ENCODE data around the gene FCRL4.
"Not testable (repeated sequence)": the region's sequence is repeated elsewhere in the genome, so short reads cannot be mapped to it uniquely, and the experiment has no call there.

The FCRL4 gene

DNA sequence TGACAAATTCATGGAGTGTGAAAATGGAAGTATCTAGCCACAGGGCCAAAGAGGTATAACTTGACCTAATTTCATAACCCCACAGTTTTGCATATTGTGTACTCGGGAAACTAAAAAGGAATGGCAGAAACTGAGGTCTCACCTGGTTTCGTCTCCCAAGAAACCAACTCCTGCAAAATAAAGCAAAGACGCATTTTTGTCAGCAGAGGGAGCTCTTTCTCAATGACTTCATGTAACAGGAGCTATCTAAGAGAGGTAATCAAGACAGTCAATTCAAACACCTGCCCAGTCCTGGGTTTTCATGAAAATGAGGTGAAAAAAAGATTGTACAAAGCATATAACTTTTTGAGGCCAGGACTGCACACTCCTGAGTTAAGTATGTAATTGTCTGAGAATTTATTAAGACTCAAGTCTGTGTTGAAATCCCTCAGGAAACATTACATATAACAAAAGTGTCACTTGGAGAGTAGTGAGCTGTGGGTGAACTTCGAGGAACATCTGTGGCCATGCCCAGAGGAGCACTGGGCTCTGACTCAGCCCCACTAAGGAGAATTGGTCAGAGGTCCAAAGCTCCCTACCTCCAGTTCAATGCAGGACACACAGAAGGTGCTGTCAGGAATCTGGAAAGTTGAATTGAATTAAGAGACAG lies 17.6 kb downstream of the FCRL4 start:
- DNase-seq (ENCODE audit: insufficient read length, low spot score) (peak; percentile 9), FAIRE-seq (peak; percentile 11)
- TF ChIP-seq POLR2A (IDR thresholded peaks at IDR 0.05; ENCODE audit: low read depth, low read length), result no peak

DNA sequence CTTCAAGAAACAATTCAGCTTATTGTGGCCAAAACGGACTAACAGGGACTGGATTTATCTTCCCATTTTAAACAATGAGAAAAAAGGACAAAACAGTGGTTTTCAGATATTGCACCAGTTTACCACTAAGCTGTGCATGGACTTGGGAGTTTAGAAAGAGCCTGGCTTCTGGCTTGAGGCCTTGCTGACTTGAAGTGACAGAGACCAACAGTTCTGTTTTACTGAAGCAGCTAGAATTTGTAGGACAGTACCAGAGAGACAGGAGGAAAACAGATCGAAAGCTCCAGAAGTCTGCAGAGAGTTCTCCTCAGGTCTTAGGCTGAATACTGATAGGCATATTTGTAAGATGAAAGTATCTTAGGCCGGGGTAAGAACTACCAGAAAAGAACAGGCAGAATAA lies 20.5 kb downstream of the FCRL4 start:
- no peak for TF ChIP-seq POLR2A (IDR thresholded peaks at IDR 0.05; ENCODE audit: low read depth, low read length)

DNA sequence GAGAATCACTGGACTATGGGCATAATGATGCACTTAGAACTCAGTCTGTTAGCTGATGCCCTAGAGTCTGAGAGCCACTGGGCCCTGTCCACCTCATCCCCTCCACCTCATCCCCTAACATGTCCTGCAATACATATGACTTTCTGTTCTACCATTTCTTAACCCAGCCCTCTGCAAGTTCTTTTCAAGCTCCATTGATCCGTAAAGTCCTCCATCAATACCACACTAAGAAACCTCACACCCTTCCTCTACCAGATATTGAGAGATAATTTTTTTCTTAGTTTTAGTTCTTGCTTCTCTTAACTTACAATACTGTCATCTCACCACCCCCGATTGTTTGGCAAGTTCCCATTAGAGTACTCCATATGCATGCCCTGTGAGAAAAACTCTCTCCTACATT lies 22.1 kb downstream of the FCRL4 start:
- FAIRE-seq, result no peak
- DNase-seq (ENCODE audit: insufficient read length, low spot score), result no peak
- no peak for TF ChIP-seq POLR2A (IDR thresholded peaks at IDR 0.05; ENCODE audit: low read depth, low read length)

More for the DNA sequence above, 20.5 kb downstream of the FCRL4 start:
- FAIRE-seq (no peak), DNase-seq (ENCODE audit: insufficient read length, low spot score) (no peak)

GRCh38 chr1:157574836-157575235 lies 23.0 kb downstream of the FCRL4 start:
- no peak for TF ChIP-seq POLR2A (IDR thresholded peaks at IDR 0.05; ENCODE audit: low read depth, low read length)
- DNase-seq (ENCODE audit: insufficient read length, low spot score) (no peak), FAIRE-seq (no peak)

- no peak for TF ChIP-seq POLR2A (IDR thresholded peaks at IDR 0.05; ENCODE audit: low read depth, low read length)
- FAIRE-seq, result no peak
These were observed 31.2 kb downstream of the FCRL4 start for GRCh38 chr1:157566484-157567300.

GRCh38 chr1:157562515-157562914 lies 35.4 kb downstream of the FCRL4 start:
- FAIRE-seq, result no peak

More at GRCh38 chr1:157566484-157567300, 31.2 kb downstream of the FCRL4 start:
- DNase-seq (ENCODE audit: insufficient read length, low spot score), result no peak

DNA sequence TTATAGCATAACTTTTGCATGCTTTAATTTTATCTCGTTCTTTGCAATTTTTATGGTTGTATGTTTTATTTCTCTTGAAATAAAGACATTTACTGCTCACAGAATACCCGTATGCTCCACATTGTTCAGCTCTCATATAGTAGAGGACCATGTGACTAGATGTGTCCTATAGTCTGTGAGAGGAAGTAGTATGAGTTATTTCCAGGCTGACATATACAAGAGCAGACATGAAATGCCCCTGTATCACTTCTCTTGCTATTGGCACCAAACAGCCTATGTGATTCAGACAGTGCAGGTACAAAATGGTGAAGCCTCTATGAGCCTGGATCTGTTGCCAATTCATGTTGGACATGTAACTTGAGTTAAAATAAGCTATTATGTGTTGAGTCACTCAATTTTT lies 39.8 kb downstream of the FCRL4 start:
- DNase-seq (ENCODE audit: insufficient read length, low spot score) (no peak), FAIRE-seq (no peak)
- TF ChIP-seq POLR2A (IDR thresholded peaks at IDR 0.05; ENCODE audit: low read depth, low read length), result no peak

More at GRCh38 chr1:157562515-157562914, 35.4 kb downstream of the FCRL4 start:
- DNase-seq (ENCODE audit: insufficient read length, low spot score), result no peak
- no peak for TF ChIP-seq POLR2A (IDR thresholded peaks at IDR 0.05; ENCODE audit: low read depth, low read length)

DNA sequence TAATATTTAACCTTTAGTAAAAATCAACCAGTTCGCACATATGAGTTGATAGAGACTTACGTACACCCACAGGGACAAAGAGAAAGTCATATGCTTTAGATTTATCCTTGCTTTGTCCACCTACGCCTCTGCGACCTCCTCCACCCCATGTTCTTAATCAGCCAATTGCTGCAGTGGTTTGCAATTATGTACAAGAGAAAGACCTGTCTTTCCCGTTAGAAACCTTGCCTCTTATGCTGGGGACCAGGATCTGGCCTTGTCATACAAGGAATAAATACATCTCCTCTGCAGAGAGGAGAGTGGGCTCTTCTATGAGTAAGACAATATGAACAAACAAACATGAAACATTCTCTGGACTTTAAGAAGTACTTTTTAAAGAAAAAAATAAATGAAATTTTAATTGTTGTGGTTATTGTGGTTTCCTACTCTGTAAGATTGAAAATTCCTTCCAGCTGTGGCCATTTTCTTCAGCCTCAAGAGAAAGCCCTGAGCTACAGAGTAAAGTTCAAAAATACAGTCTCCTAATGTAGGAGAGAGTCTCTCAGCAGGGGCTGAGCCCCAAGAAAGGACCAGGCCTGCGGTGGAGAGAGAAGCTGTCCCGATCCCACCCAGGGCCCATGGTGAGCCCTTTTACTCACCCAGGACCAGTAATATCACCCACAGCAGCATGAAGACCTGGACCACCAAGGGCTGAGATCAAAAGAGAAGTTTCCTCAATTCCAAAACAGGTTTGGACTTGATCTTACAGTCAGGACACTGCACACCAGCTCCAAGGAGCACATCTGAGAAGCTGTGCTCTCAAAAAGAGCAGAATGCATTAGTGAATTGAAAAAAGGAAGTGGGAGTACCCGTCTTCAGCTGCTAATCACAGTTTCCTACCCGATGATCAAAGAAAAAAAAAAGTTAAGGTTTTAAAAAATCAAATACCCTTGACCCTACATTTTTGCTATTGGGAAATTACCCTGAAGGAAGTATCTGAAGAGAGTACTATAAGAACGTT lies 45.9 kb downstream of the FCRL4 start, which contains the start of gene FCRL5:
TSS of gene FCRL5 (minus strand) at position 822 of the 1,000 bp plus-strand sequence. CDS start at position 669, 153 bp downstream.
- FAIRE-seq, result no peak
- no peak for DNase-seq (ENCODE audit: insufficient read length, low spot score)
- TF ChIP-seq POLR2A (IDR thresholded peaks at IDR 0.05; ENCODE audit: low read depth, low read length), result no peak

DNA sequence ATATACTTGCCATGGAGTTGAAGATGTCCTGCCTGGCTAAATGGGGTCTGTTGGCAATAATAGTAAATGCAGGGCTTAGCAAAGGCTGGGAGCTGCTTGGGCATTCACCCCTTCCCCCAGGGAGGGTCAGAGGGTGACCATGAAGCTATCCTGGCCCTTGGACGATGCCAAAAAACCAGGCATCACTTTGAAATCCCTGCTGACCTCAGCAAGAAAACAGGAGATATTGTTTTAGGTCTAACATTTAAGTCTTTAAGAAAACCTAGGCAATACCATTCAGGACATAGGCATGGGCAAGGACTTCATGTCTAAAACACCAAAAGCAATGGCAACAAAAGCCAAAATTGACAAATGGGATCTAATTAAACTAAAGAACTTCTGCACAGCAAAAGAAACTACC lies 49.8 kb downstream of the FCRL4 start:
- DNase-seq (ENCODE audit: insufficient read length, low spot score); FAIRE-seq: not testable (repeated sequence)

- DNase-seq (ENCODE audit: insufficient read length, low spot score) (no peak), FAIRE-seq (no peak)
- TF ChIP-seq POLR2A (IDR thresholded peaks at IDR 0.05; ENCODE audit: low read depth, low read length), result no peak
These were observed 55.2 kb downstream of the FCRL4 start for GRCh38 chr1:157542676-157543075.

- no peak for TF ChIP-seq POLR2A (IDR thresholded peaks at IDR 0.05; ENCODE audit: low read depth, low read length)
- no peak for FAIRE-seq
- DNase-seq (ENCODE audit: insufficient read length, low spot score), result no peak
These were observed 57.0 kb downstream of the FCRL4 start for GRCh38 chr1:157540852-157541251.

- DNase-seq (ENCODE audit: insufficient read length, low spot score) (no peak), FAIRE-seq (no peak)
- no peak for TF ChIP-seq POLR2A (IDR thresholded peaks at IDR 0.05; ENCODE audit: low read depth, low read length)
These were observed 57.6 kb downstream of the FCRL4 start for GRCh38 chr1:157540160-157540748.

GRCh38 chr1:157539568-157539967 lies 58.3 kb downstream of the FCRL4 start:
- no peak for DNase-seq (ENCODE audit: insufficient read length, low spot score)
- no peak for TF ChIP-seq POLR2A (IDR thresholded peaks at IDR 0.05; ENCODE audit: low read depth, low read length)
- FAIRE-seq, result no peak
